Nephron (organoid): ENCODE results near the gene PTTG1.
A peak's percentile ranks its signal among the peaks of the same experiment; 100 is the strongest.

ENCODE experiments used
- H3K27ac Mint-ChIP-seq, 3 experiments: 2 replicates each; pipeline ENCODE4 v1.8.0; 2020; ENCODE audit warnings: mixed read lengths in 3 of 3, mild to moderate bottlenecking in 2 of 3, moderate library complexity in 1 of 3
- H3K27me3 Mint-ChIP-seq: 2 replicates; pipeline ENCODE4 v1.8.0; 2021; ENCODE audit warnings: low read depth, mild to moderate bottlenecking, moderate library complexity, mixed read lengths
- H3K36me3 Mint-ChIP-seq: 2 replicates; pipeline ENCODE4 v1.8.0; 2020; ENCODE audit warnings: low read depth, mixed read lengths
- H3K4me1 Mint-ChIP-seq: 2 replicates; pipeline ENCODE4 v1.8.0; 2020; ENCODE audit warnings: mixed read lengths
- H3K4me3 Mint-ChIP-seq, 3 experiments: 2 replicates each; pipeline ENCODE4 v1.8.0; 2020; ENCODE audit warnings: mild to moderate bottlenecking in 3 of 3, mixed read lengths in 3 of 3, moderate library complexity in 2 of 3
- H3K9me3 Mint-ChIP-seq: 2 replicates; pipeline ENCODE4 v1.8.0; 2020; ENCODE audit warnings: mixed read lengths
- TF ChIP-seq, protein P1 (sequence below), 3 experiments: fragments of 200-600 bp; sonication (generic); IDR thresholded peaks; one replicate each; pipeline ENCODE4 v1.5.0; 2021; ENCODE audit warnings: antibody characterized with exemption in 3 of 3; ENCODE audit not compliant: unreplicated experiment in 3 of 3

Gene PTTG1

DNA sequence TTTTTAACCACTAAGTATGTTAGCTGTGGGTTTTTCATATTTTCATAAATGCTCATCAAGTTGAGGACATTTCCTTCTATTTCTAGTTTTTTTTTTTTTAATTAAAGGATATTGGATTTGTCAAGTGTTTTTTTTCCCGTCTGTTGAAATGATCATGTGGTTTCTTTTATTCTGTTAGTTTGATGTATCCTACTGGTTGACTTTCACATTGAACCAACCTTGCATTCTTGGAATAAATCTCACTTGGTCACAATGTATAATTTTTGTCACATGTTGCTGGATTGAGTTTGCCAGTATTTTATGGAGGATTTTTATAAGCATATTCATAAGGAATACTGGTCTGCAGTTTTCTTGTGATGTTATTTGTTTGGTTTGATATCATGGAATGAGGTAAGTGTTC is 34.2 kb upstream of the PTTG1 start:
- H3K4me1 Mint-ChIP-seq: peaks cover 16% of the 10 kb centered on the region
- H3K27ac Mint-ChIP-seq: no peak overlapping the region
- H3K4me3 Mint-ChIP-seq: no peak overlapping the region
- TF ChIP-seq, protein P1, sequence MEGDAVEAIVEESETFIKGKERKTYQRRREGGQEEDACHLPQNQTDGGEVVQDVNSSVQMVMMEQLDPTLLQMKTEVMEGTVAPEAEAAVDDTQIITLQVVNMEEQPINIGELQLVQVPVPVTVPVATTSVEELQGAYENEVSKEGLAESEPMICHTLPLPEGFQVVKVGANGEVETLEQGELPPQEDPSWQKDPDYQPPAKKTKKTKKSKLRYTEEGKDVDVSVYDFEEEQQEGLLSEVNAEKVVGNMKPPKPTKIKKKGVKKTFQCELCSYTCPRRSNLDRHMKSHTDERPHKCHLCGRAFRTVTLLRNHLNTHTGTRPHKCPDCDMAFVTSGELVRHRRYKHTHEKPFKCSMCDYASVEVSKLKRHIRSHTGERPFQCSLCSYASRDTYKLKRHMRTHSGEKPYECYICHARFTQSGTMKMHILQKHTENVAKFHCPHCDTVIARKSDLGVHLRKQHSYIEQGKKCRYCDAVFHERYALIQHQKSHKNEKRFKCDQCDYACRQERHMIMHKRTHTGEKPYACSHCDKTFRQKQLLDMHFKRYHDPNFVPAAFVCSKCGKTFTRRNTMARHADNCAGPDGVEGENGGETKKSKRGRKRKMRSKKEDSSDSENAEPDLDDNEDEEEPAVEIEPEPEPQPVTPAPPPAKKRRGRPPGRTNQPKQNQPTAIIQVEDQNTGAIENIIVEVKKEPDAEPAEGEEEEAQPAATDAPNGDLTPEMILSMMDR (IDR thresholded peaks at IDR 0.05; ENCODE audit: unreplicated experiment in 3 of 3): no peak
- peaks cover 26% of the 10 kb centered on the region for H3K9me3 Mint-ChIP-seq
- H3K27me3 Mint-ChIP-seq: no peaks in the 10 kb centered on the region
- H3K36me3 Mint-ChIP-seq: peaks cover 39% of the 10 kb centered on the region

DNA sequence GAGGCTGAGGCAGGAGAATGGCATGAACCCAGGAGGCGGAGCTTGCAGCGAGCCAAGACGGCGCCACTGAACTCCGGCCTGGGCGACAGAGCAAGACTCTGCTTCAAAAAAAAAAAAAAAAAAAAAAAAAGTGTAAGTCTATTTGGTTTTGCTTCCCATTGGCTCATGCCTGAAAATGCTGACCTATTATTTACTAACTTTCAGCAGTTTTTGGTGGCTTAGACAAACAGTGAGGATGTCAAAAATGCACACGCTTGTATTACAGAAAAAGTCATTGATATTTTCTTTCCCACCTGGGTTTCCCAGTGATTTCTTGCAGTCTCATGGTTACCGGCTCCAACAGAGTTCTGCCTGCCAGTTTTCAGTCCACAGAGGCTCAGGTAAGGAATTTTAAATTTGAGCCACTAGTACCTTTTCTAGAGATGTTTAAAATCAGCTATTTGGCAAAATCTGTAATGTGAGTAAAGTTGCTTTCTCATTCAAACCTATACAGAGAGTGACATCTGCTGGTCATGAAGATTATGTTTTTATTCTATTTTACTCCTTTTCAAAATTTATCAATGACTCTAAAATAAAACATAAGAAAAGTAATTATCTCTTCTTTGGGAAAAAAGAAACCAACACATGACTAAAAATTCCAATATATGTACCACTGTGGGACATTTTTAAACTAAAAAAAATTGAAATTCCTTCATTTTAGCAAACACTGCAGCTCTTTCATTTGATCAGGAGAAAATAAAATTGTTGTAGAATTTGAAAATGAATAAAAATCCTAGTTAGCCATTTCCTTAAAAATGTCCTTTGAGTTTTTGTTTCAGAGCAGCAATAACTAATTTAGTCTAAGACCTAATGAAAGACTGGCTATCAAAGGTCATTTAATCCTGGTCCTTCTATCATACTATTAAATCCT is 30.6 kb upstream of the PTTG1 start:
- H3K4me3 Mint-ChIP-seq: no peak overlapping the region
- H3K36me3 Mint-ChIP-seq: peaks cover 36% of the 10 kb centered on the region
- peaks cover 26% of the 10 kb centered on the region for H3K9me3 Mint-ChIP-seq
- TF ChIP-seq, protein P1 (IDR thresholded peaks at IDR 0.05; ENCODE audit: unreplicated experiment in 3 of 3): peak; percentile 27 to 61 (median 38)
- no peaks in the 10 kb centered on the region for H3K27me3 Mint-ChIP-seq
- H3K27ac Mint-ChIP-seq: no peak overlapping the region
- H3K4me1 Mint-ChIP-seq: peaks cover 10% of the 10 kb centered on the region

DNA sequence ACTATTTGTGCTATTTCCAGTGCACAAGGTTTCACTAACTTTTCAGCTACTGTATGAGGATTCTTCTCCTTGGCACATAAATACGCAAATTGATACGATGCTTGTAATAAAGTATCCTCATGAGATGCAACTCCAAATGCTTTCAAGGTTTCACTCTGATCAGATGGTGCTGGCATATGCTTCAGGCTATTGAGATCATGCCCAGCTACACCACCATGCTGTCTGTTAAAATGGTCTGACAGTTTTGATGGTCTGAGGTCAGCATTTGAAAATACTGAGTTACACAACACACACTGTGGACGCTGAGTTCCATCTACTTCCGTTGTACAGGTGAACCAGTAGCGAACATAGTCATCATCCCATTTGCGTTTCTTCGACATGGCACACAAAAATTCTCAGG is 26.5 kb upstream of the PTTG1 start:
- H3K9me3 Mint-ChIP-seq: peaks cover 3% of the 10 kb centered on the region
- no peak overlapping the region for H3K27ac Mint-ChIP-seq
- H3K4me1 Mint-ChIP-seq: peaks cover 29% of the 10 kb centered on the region
- H3K27me3 Mint-ChIP-seq: no peaks in the 10 kb centered on the region
- peaks cover 6% of the 10 kb centered on the region for H3K36me3 Mint-ChIP-seq
- H3K4me3 Mint-ChIP-seq: no peak overlapping the region
- TF ChIP-seq, protein P1 (IDR thresholded peaks at IDR 0.05; ENCODE audit: unreplicated experiment in 3 of 3): no peak

DNA sequence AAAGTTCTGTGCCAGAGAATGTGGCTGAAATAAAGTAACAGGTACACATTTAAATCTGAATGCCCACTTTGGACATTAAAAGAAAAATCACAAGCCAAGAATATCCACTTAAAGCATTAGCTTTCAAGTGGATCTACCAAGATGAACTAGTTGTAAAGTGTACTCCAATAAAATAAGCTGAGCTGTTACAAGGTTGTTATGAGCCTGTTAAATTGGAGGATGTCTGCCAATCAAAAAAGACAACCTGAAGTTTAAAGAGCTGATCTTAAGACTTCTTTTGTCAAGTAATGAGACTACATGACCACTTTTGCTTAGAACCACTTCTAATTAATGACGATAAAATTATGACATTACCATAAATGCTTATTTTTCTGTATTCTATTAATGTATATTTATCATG is 24.2 kb upstream of the PTTG1 start:
- H3K4me3 Mint-ChIP-seq: peak overlapping the region; percentile 74 to 97 (median 96)
- TF ChIP-seq, protein P1 (IDR thresholded peaks at IDR 0.05; ENCODE audit: unreplicated experiment in 3 of 3): no peak
- H3K4me1 Mint-ChIP-seq: peaks cover 35% of the 10 kb centered on the region
- no peaks in the 10 kb centered on the region for H3K9me3 Mint-ChIP-seq
- no peaks in the 10 kb centered on the region for H3K27me3 Mint-ChIP-seq
- H3K36me3 Mint-ChIP-seq: peaks cover 3% of the 10 kb centered on the region
- H3K27ac Mint-ChIP-seq: peak overlapping the region in 1 of 3 experiments; percentile 13

DNA sequence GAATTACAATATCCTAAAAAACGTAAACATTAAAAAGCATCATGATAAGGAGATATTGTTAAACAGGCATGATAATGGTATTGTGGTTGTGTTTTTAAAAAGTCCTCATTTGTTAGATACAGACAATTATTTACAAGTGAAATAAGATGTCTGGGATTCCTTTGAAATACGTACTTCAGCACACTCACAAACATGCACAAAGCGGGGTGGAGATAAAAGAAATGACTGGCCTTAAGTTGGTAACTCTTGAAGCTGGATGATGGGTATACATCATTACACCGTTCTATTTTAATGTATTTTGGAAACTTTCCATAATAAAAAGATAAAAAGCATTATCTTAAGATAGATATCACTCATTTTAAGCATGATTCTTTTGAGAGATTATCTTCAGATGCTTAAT is 22.8 kb upstream of the PTTG1 start:
- Mint-ChIP-seq H3K4me3 (peak overlapping the region; percentile 90 to 97 (median 96)), H3K27ac (peak overlapping the region; percentile 99 to 100 (median 99)), H3K9me3 (no peaks in the 10 kb centered on the region), H3K27me3 (no peaks in the 10 kb centered on the region), H3K36me3 (peaks cover 12% of the 10 kb centered on the region), H3K4me1 (peaks cover 35% of the 10 kb centered on the region)
- TF ChIP-seq, protein P1 (IDR thresholded peaks at IDR 0.05; ENCODE audit: unreplicated experiment in 3 of 3): no peak
